PC-3 (cell line): Measurements from ENCODE around the gene SMARCD2.

Experiments used
- CTCF ChIP-seq: fragments of 300-600 bp; sonication (generic); conservative IDR thresholded peaks from 2 replicates; pipeline ENCODE4 v1.5.1; 2017; ENCODE audit warnings: antibody characterized with exemption, low read depth, mild to moderate bottlenecking, low read length
- EZH2 ChIP-seq: fragments of 300-600 bp; sonication (generic); IDR thresholded peaks from one replicate; pipeline ENCODE4 v1.6.1; 2017; ENCODE audit warnings: antibody characterized with exemption, mild to moderate bottlenecking, low read length; ENCODE audit not compliant: unreplicated experiment

- TF ChIP-seq CTCF (no peak), EZH2 (no peak)
These were observed 10.0 kb downstream of the SMARCD2 start for GRCh38 chr17:63832455-63832854.
